ENCODE measurements around the gene MINDY4. TPM values are rescaled to one million over a fixed set of nuclear protein-coding genes. Genes with fewer than 3 reads are reported as not detected.
A peak's percentile ranks its signal among the peaks of the same experiment; 100 is the strongest.
"Not testable (repeated sequence)": the region's sequence is repeated elsewhere in the genome, so short reads cannot be mapped to it uniquely, and the experiment has no call there.

Gene MINDY4
- total RNA-seq, 1 donor from 2014 or later, result 20.1 TPM

DNA sequence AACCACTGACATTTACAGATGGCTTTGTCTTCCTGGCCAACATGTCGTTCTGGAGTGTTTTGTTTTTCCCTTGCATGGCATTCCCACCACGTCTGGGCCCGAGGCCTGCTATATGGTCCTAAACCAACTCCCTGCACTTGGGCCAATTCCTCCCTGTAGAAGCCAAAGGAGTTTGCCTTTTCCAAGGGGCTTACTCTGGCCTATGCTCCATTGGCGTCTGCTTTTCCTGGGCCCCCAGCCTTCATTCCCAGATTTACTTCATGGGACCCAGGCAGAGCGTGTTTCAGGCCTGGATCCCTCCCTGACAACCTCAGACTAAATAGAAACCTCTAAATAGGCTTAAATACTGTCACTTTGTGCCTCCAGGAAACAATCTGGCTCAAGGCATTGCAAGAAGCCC lies 60.7 kb downstream of the MINDY4 start:
- no peak overlapping the region for H3K27ac ChIP-seq
- no peaks in the 10 kb centered on the region for H3K9me3 ChIP-seq
- no peaks in the 10 kb centered on the region for H3K4me1 ChIP-seq
- TF ChIP-seq, protein P1, sequence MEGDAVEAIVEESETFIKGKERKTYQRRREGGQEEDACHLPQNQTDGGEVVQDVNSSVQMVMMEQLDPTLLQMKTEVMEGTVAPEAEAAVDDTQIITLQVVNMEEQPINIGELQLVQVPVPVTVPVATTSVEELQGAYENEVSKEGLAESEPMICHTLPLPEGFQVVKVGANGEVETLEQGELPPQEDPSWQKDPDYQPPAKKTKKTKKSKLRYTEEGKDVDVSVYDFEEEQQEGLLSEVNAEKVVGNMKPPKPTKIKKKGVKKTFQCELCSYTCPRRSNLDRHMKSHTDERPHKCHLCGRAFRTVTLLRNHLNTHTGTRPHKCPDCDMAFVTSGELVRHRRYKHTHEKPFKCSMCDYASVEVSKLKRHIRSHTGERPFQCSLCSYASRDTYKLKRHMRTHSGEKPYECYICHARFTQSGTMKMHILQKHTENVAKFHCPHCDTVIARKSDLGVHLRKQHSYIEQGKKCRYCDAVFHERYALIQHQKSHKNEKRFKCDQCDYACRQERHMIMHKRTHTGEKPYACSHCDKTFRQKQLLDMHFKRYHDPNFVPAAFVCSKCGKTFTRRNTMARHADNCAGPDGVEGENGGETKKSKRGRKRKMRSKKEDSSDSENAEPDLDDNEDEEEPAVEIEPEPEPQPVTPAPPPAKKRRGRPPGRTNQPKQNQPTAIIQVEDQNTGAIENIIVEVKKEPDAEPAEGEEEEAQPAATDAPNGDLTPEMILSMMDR (IDR thresholded peaks at IDR 0.05), result no peak
- no peak for ATAC-seq
- no peaks in the 10 kb centered on the region for H3K36me3 ChIP-seq
- no peak for DNase-seq
- no peaks in the 10 kb centered on the region for H3K27me3 ChIP-seq
- intact Hi-C loops (cut with DNase I), result no loop called here
- no peak overlapping the region for H3K4me3 ChIP-seq

DNA sequence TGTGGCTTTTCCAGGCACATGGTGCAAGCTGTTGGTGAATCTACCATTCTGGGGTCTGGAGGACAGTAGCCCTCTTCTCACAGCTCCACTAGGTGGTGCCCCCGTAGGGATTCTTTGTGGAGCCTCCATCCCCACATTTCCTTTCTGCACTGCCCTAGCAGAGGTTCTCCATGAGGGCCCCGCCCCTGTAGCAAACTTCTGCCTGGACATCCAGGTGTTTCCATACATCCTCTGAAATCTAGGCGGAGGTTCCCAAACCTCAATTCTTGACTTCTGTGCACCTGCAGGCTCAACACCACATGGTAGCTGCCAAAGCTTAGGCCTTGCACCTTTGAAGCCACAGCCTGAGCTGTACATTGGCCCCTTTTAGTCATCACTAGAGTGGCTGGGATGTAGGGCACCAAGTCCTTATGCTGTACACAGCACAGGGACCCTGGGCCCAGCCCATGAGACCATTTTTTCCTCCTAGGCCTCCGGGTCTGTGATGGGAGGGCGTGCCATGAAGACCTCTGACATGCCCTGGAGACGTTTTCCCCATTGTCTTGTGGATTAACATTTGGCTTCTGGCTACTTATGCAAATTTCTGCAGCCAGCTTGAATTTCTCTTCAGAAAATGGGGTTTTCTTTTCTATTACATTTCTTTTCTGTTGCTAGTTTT lies 62.9 kb downstream of the MINDY4 start:
- intact Hi-C loops (cut with DNase I); ATAC-seq: not testable (repeated sequence)

DNA sequence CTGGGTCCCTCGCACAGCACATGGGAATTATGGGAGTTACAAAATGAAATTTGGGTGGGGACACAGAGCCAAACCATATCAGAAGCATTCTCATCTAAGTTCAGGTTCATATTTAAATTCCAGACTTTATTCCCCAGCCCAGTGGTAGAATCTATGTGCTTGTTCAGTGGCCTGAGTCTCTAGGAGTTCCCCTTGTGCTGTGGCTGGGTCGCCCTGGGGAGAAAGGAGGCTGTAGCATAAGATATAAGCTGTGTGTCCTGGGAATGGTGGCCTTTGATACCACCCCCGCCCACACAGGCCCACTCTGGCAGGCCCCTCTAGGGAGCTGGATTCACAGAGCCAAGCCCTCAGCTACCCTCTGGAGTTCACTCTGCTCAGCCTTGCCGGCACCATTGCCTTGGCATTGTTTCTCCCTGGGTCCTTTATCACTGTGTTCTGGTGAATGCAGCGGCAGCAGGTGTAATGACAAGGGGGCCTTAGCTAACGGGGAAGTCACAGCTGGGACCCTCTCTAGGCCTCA lies 64.2 kb downstream of the MINDY4 start:
- Histone ChIP-seq H3K4me3 (no peak overlapping the region), H3K9me3 (no peaks in the 10 kb centered on the region), H3K36me3 (peaks cover 15% of the 10 kb centered on the region), H3K27ac (no peak overlapping the region), H3K27me3 (no peaks in the 10 kb centered on the region), H3K4me1 (no peaks in the 10 kb centered on the region)
- TF ChIP-seq, protein P1 (IDR thresholded peaks at IDR 0.05), result no peak
- intact Hi-C loops (cut with DNase I), result no loop called here
- DNase-seq (no peak), ATAC-seq (no peak)

More for the DNA sequence above, 62.9 kb downstream of the MINDY4 start:
- H3K9me3 ChIP-seq, H3K36me3 ChIP-seq, H3K4me3 ChIP-seq, DNase-seq, H3K27me3 ChIP-seq, H3K4me1 ChIP-seq, H3K27ac ChIP-seq: not testable (repeated sequence)

DNA sequence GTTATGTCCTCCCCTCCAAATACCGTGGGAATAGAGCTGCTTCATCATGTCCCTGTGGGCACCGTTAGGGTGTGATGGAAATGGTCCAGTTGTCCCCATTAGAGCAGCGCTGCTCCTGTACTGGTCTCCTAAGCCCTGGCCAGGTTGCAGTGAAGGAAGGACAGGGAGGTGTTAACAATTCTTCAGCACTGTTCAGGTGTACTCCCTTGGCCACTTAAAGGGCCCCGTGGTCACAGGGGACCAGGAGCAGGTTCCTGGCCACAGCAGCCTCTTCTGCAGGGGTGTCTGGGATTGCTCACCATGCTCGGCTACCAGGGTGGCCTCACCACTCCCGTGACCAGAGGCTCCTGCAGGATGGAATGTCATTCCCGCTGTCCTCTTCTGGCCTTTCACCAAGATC lies 65.8 kb downstream of the MINDY4 start:
- no peaks in the 10 kb centered on the region for H3K27me3 ChIP-seq
- ATAC-seq (peak; percentile 38), DNase-seq (no peak)
- peaks cover 7% of the 10 kb centered on the region for H3K4me1 ChIP-seq
- intact Hi-C loops (cut with DNase I), result no loop called here
- no peak overlapping the region for H3K4me3 ChIP-seq
- TF ChIP-seq, protein P1 (IDR thresholded peaks at IDR 0.05), result no peak
- no peak overlapping the region for H3K27ac ChIP-seq
- H3K36me3 ChIP-seq, result peaks cover 28% of the 10 kb centered on the region
- H3K9me3 ChIP-seq, result no peaks in the 10 kb centered on the region

DNA sequence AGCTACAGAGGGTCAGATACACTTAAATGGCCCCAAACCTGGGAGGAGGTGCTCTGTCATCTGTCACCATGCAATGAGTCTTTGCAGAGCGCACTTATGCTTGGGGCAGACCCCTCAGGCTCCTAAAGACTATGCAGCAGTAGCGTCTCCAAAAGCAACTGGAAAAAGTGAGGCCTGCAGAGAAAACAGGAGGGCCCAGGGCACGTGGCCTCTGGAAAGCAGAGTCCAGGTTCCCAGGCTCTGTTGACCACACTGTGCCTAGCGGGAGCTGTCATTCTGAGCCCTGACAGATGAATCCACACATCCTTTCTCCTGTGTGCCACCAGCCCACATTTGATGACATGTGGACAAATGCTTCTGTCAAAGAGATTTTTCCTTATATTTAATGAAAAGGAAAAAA lies 66.4 kb downstream of the MINDY4 start:
- intact Hi-C loops (cut with DNase I), result no loop called here
- Histone ChIP-seq H3K4me1 (peaks cover 7% of the 10 kb centered on the region), H3K27me3 (no peaks in the 10 kb centered on the region), H3K9me3 (no peaks in the 10 kb centered on the region), H3K27ac (no peak overlapping the region), H3K4me3 (no peak overlapping the region), H3K36me3 (peaks cover 30% of the 10 kb centered on the region)
- TF ChIP-seq, protein P1 (IDR thresholded peaks at IDR 0.05), result no peak
- ATAC-seq (no peak), DNase-seq (no peak)

DNA sequence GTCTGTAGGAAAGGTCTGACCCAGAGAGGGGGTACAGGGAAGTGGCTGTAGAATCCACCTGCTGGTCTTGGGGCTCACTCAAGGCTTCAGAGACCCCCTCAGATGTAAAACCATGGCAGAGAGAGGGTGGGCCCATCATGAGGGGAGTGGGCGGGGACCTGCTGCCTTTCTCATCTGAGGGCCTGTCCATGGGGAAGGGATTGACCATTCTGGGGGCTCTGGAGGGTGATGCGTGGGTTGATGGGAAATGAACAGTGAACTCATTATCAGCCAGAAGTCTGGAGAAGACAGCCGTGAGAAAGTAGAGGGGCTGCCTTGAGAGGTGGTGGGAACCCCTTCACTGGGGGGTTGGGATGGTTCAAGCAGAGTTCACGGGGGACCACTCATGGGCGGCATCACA lies 66.8 kb downstream of the MINDY4 start:
- H3K36me3 ChIP-seq, result peaks cover 30% of the 10 kb centered on the region
- no peaks in the 10 kb centered on the region for H3K9me3 ChIP-seq
- intact Hi-C loops (cut with DNase I), result no loop called here
- ATAC-seq, result no peak
- H3K4me1 ChIP-seq, result peaks cover 7% of the 10 kb centered on the region
- H3K4me3 ChIP-seq, result no peak overlapping the region
- TF ChIP-seq, protein P1 (IDR thresholded peaks at IDR 0.05), result no peak
- no peak for DNase-seq
- no peaks in the 10 kb centered on the region for H3K27me3 ChIP-seq
- no peak overlapping the region for H3K27ac ChIP-seq

Measured in upper lobe of right lung (tissue), 1 donor.